SU-DHL-6 (cell line): ENCODE results near the gene PGAP3.

ENCODE experiments used
- H2AFZ ChIP-seq: fragments of 200-600 bp; sonication (generic); 2 replicates; pipeline ENCODE4 v1.6.1; 2014; ENCODE audit warnings: low read depth, mild to moderate bottlenecking, moderate library complexity, mixed read lengths, antibody characterized with exemption, low read length; ENCODE audit not compliant: severe bottlenecking
- H3F3A ChIP-seq: fragments of 200-600 bp; shearing (Covaris generic); 2 replicates; pipeline ENCODE4 v1.6.0; 2016; ENCODE audit warnings: antibody characterized with exemption, mild to moderate bottlenecking; ENCODE audit not compliant: insufficient read depth
- H3K27ac ChIP-seq: fragments of 200-600 bp; sonication (generic); 2 replicates; pipeline ENCODE4 v1.5.1; 2016; ENCODE audit warnings: low read depth, mild to moderate bottlenecking, low read length, moderate library complexity, mixed read lengths
- H3K27me3 ChIP-seq: fragments of 200-600 bp; sonication (generic), shearing (Covaris generic); 2 replicates; pipeline ENCODE4 v1.6.0; 2014; ENCODE audit warnings: mild to moderate bottlenecking, low read length
- H3K36me3 ChIP-seq: fragments of 200-600 bp; sonication (generic); 2 replicates; pipeline ENCODE4 v1.6.1; 2014; ENCODE audit warnings: mild to moderate bottlenecking, low read length, mixed read lengths
- H3K4me2 ChIP-seq: fragments of 300-600, 200-600 bp; shearing (Covaris generic), sonication (generic); 2 replicates; pipeline ENCODE4 v1.6.0; 2014; ENCODE audit warnings: low read length, low read depth, mild to moderate bottlenecking; ENCODE audit not compliant: poor library complexity, severe bottlenecking
- H3K4me3 ChIP-seq: fragments of 200-600 bp; sonication (generic); 2 replicates; pipeline ENCODE4 v1.5.1; 2014; ENCODE audit warnings: antibody characterized with exemption, low read length, mild to moderate bottlenecking, mixed read lengths; ENCODE audit not compliant: insufficient read depth, poor library complexity, severe bottlenecking
- H3K79me2 ChIP-seq: fragments of 200-600 bp; sonication (generic); 2 replicates; pipeline ENCODE4 v1.6.1; 2014; ENCODE audit warnings: mild to moderate bottlenecking, low read length, moderate library complexity; ENCODE audit not compliant: insufficient read depth
- H3K9ac ChIP-seq: fragments of 200-600 bp; sonication (generic); 2 replicates; pipeline ENCODE4 v1.7.0; 2014; ENCODE audit warnings: mild to moderate bottlenecking, low read length
- H3K9me2 ChIP-seq: fragments of 200-600 bp; sonication (generic); replicated peaks from 2 replicates; pipeline ENCODE4 v1.6.1; 2014; ENCODE audit warnings: low read length; ENCODE audit not compliant: insufficient read depth
- H3K9me3 ChIP-seq: fragments of 200-600 bp; sonication (generic); 2 replicates; pipeline ENCODE4 v1.6.1; 2014; ENCODE audit warnings: low read length, mixed read lengths; ENCODE audit not compliant: insufficient read depth
- H4K20me1 ChIP-seq: fragments of 200-600 bp; sonication (generic); 2 replicates; pipeline ENCODE4 v1.6.1; 2014; ENCODE audit warnings: low read depth, mild to moderate bottlenecking, antibody characterized with exemption, low read length, moderate library complexity, mixed read lengths
- EZH2phosphoT487 ChIP-seq: fragments of 200-600 bp; sonication (generic), shearing (Covaris generic); conservative IDR thresholded peaks from 2 replicates; pipeline ENCODE4 v1.6.1; 2018; ENCODE audit warnings: mild to moderate bottlenecking, antibody characterized with exemption, low read length, moderate library complexity, mixed read lengths
- TF ChIP-seq, protein P1 (sequence below): fragments of 200-600 bp; sonication (generic); IDR thresholded peaks from one replicate; pipeline ENCODE4 v1.5.1; 2017; ENCODE audit warnings: antibody characterized with exemption, mild to moderate bottlenecking, low read length, moderate library complexity; ENCODE audit not compliant: insufficient read depth, poor library complexity, severe bottlenecking

Gene PGAP3

DNA sequence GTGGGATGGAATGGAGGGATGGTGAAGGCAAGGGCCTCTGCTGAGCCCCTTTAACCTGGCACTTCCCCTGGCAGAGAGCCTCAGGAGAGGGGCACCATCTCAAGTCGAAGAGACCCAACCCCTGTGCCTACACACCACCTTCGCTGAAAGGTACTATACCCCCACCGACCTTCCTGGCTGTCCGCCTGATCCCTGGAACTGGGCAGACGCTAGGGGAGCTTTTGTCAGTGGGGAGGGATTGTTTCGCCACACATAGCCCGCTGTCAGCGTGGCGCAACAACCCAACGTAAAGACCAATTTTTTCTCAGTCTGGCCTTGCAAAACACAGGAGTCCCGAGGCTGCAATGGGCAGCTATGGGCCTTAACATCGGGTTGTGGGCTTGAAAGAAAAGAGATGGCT, 58.0 kb downstream of the PGAP3 start:
- H3K27ac ChIP-seq: no peak overlapping the region
- no peak overlapping the region for H3K4me3 ChIP-seq
- no peak overlapping the region for H3K9ac ChIP-seq
- no peaks in the 10 kb centered on the region for H3K27me3 ChIP-seq
- no peaks in the 10 kb centered on the region for H3K79me2 ChIP-seq
- no peaks in the 10 kb centered on the region for H3K9me2 ChIP-seq
- H4K20me1 ChIP-seq: no peaks in the 10 kb centered on the region
- no peaks in the 10 kb centered on the region for H3K9me3 ChIP-seq
- no peak overlapping the region for H3K4me2 ChIP-seq
- no peaks in the 10 kb centered on the region for H3K36me3 ChIP-seq
- no peaks in the 10 kb centered on the region for H3F3A ChIP-seq
- TF ChIP-seq, protein P1, sequence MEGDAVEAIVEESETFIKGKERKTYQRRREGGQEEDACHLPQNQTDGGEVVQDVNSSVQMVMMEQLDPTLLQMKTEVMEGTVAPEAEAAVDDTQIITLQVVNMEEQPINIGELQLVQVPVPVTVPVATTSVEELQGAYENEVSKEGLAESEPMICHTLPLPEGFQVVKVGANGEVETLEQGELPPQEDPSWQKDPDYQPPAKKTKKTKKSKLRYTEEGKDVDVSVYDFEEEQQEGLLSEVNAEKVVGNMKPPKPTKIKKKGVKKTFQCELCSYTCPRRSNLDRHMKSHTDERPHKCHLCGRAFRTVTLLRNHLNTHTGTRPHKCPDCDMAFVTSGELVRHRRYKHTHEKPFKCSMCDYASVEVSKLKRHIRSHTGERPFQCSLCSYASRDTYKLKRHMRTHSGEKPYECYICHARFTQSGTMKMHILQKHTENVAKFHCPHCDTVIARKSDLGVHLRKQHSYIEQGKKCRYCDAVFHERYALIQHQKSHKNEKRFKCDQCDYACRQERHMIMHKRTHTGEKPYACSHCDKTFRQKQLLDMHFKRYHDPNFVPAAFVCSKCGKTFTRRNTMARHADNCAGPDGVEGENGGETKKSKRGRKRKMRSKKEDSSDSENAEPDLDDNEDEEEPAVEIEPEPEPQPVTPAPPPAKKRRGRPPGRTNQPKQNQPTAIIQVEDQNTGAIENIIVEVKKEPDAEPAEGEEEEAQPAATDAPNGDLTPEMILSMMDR: no peak
- no peak for TF ChIP-seq EZH2phosphoT487
- no peak overlapping the region for H2AFZ ChIP-seq

DNA sequence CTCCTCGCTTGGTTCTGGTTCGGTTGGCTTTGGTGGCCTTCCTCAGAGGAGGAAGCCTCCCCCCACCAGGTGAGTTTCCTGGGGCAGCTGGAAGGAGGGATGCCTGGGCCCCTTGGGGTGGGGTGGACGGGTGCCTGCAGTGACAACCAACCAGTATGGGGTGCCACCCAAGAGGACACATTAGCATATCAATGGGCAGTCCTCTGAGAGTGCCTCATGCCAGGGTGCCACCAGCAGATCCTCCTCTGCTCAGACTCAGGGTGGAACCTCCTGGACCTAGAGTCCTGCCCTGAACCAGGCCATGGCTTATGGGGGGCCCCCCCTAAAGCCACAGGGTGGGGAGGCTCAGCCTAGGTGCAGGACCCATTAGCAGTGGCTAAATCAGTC, 58.4 kb downstream of the PGAP3 start:
- H4K20me1 ChIP-seq: no peaks in the 10 kb centered on the region
- H3K27me3 ChIP-seq: no peaks in the 10 kb centered on the region
- H3K79me2 ChIP-seq: no peaks in the 10 kb centered on the region
- no peak overlapping the region for H3K4me3 ChIP-seq
- no peak for TF ChIP-seq EZH2phosphoT487
- TF ChIP-seq, protein P1: no peak
- H3K36me3 ChIP-seq: no peaks in the 10 kb centered on the region
- no peak overlapping the region for H3K9ac ChIP-seq
- no peaks in the 10 kb centered on the region for H3K9me3 ChIP-seq
- no peak overlapping the region for H3K4me2 ChIP-seq
- no peak overlapping the region for H2AFZ ChIP-seq
- no peak overlapping the region for H3K27ac ChIP-seq
- H3K9me2 ChIP-seq: no peaks in the 10 kb centered on the region
- H3F3A ChIP-seq: no peaks in the 10 kb centered on the region

DNA sequence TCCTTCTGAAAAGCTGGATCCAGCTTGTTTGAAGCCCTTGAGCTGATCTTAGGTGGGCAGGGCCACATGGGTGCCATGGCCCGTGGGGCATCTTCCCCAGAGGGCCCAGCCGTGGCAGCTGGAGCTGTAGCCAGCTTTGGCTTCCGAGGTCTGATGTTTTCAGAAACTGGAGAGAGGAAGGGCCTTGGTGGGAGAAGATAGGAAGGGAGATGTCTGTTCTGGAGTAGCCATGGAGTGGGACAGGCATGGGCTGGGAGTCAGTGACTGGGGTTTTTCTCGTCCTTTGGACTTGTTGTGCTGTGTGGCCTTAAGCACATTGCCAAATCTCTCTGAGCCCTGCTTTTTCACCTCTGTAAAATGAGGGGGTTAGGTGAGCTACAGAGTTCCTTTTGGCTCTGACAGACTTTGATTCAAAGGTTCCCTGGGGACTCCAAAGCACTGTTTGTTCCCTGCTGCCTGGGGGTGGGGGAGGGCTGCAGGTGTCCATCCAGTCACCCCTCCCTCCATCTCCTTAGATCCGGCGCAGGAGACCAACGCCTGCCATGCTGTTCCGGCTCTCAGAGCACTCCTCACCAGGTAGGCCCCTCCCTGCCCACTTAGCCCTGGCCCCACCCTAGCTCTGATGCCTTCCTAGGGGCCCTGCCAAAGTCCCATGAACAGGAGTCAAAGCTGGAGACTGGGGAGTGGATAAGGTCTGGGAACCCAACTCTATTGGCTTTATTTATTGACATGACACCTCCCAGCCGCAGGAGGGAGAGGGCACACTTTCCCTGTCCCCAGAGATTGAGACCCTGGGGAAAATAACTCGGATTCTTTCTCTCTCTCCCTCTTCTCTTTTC, 59.0 kb downstream of the PGAP3 start:
- Histone ChIP-seq H3K27ac (no peak overlapping the region), H2AFZ (no peak overlapping the region), H3K9me2 (no peaks in the 10 kb centered on the region), H3F3A (no peaks in the 10 kb centered on the region), H3K9ac (no peak overlapping the region), H3K4me2 (no peak overlapping the region), H3K36me3 (no peaks in the 10 kb centered on the region), H3K79me2 (no peaks in the 10 kb centered on the region), H3K9me3 (no peaks in the 10 kb centered on the region), H3K27me3 (no peaks in the 10 kb centered on the region), H4K20me1 (no peaks in the 10 kb centered on the region), H3K4me3 (no peak overlapping the region)
- TF ChIP-seq, protein P1: no peak
- no peak for TF ChIP-seq EZH2phosphoT487
